ENCODE data around the gene GDF10. TPM values are rescaled to one million over a fixed set of nuclear protein-coding genes. Genes with fewer than 3 reads are reported as not detected.

The GDF10 gene
- total and polyA plus RNA-seq, 2 experiments from 2014 or later, result 2.5 to 5.7 TPM

DNA sequence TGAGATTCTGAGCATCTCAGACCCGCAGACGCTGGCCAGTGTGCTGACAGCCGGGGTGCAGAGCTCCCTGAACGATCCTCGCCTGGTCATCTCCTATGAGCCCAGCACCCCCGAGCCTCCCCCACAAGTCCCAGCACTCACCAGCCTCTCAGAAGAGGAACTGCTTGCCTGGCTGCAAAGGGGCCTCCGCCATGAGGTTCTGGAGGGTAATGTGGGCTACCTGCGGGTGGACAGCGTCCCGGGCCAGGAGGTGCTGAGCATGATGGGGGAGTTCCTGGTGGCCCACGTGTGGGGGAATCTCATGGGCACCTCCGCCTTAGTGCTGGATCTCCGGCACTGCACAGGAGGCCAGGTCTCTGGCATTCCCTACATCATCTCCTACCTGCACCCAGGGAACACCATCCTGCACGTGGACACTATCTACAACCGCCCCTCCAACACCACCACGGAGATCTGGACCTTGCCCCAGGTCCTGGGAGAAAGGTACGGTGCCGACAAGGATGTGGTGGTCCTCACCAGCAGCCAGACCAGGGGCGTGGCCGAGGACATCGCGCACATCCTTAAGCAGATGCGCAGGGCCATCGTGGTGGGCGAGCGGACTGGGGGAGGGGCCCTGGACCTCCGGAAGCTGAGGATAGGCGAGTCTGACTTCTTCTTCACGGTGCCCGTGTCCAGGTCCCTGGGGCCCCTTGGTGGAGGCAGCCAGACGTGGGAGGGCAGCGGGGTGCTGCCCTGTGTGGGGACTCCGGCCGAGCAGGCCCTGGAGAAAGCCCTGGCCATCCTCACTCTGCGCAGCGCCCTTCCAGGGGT lies 48.9 kb downstream of the GDF10 start:
- DNase-seq (ENCODE audit: low spot score), result no peak
- Histone ChIP-seq H3K27me3 (no peaks in the 10 kb centered on the region), H4K20me1 (ENCODE audit: insufficient read depth, poor library complexity, severe bottlenecking) (no peaks in the 10 kb centered on the region), H3K4me2 (no peak overlapping the region), H3K27ac (no peak overlapping the region), H3K79me2 (no peaks in the 10 kb centered on the region), H2AFZ (no peak overlapping the region), H3K4me1 (ENCODE audit: insufficient read depth) (peaks cover 7% of the 10 kb centered on the region), H3K4me3 (no peak overlapping the region), H3K36me3 (replicated peaks; ENCODE audit: insufficient read depth, low read depth) (no peaks in the 10 kb centered on the region), H3K9me2 (replicated peaks; ENCODE audit: insufficient read depth) (no peaks in the 10 kb centered on the region), H3K9me3 (ENCODE audit: low read depth) (no peaks in the 10 kb centered on the region)
- WGBS (ENCODE audit: low lambda C conversion rate, missing lambda C conversion rate), result 96% methylated on average over 35 of the region's 36 CpGs
- TF ChIP-seq, protein P1, sequence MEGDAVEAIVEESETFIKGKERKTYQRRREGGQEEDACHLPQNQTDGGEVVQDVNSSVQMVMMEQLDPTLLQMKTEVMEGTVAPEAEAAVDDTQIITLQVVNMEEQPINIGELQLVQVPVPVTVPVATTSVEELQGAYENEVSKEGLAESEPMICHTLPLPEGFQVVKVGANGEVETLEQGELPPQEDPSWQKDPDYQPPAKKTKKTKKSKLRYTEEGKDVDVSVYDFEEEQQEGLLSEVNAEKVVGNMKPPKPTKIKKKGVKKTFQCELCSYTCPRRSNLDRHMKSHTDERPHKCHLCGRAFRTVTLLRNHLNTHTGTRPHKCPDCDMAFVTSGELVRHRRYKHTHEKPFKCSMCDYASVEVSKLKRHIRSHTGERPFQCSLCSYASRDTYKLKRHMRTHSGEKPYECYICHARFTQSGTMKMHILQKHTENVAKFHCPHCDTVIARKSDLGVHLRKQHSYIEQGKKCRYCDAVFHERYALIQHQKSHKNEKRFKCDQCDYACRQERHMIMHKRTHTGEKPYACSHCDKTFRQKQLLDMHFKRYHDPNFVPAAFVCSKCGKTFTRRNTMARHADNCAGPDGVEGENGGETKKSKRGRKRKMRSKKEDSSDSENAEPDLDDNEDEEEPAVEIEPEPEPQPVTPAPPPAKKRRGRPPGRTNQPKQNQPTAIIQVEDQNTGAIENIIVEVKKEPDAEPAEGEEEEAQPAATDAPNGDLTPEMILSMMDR (IDR thresholded peaks at IDR 0.05; ENCODE audit: poor library complexity), result no peak
- TF ChIP-seq EZH2phosphoT487 (IDR thresholded peaks at IDR 0.05; ENCODE audit: low read depth, severe bottlenecking, unreplicated experiment) (no peak), EZH2 (IDR thresholded peaks at IDR 0.05; ENCODE audit: borderline replicate concordance) (no peak)

DNA sequence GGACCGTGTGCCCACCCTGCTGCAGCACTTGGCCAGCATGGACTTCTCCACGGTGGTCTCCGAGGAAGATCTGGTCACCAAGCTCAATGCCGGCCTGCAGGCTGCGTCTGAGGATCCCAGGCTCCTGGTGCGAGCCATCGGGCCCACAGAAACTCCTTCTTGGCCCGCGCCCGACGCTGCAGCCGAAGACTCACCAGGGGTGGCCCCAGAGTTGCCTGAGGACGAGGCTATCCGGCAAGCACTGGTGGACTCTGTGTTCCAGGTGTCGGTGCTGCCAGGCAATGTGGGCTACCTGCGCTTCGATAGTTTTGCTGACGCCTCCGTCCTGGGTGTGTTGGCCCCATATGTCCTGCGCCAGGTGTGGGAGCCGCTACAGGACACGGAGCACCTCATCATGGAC lies 49.5 kb downstream of the GDF10 start:
- TF ChIP-seq EZH2 (IDR thresholded peaks at IDR 0.05; ENCODE audit: borderline replicate concordance) (no peak), EZH2phosphoT487 (IDR thresholded peaks at IDR 0.05; ENCODE audit: low read depth, severe bottlenecking, unreplicated experiment) (no peak)
- TF ChIP-seq, protein P1 (IDR thresholded peaks at IDR 0.05; ENCODE audit: poor library complexity), result no peak
- Histone ChIP-seq H3K9me2 (replicated peaks; ENCODE audit: insufficient read depth) (no peaks in the 10 kb centered on the region), H3K4me1 (ENCODE audit: insufficient read depth) (peaks cover 7% of the 10 kb centered on the region), H2AFZ (no peak overlapping the region), H3K79me2 (no peaks in the 10 kb centered on the region), H3K27ac (no peak overlapping the region), H3K36me3 (replicated peaks; ENCODE audit: insufficient read depth, low read depth) (no peaks in the 10 kb centered on the region), H3K4me2 (no peak overlapping the region), H3K9me3 (ENCODE audit: low read depth) (no peaks in the 10 kb centered on the region), H4K20me1 (ENCODE audit: insufficient read depth, poor library complexity, severe bottlenecking) (no peaks in the 10 kb centered on the region), H3K27me3 (no peaks in the 10 kb centered on the region), H3K4me3 (no peak overlapping the region)
- 97% methylated on average over 22 of the region's 22 CpGs for WGBS (ENCODE audit: low lambda C conversion rate, missing lambda C conversion rate)
- DNase-seq (ENCODE audit: low spot score), result no peak

DNA sequence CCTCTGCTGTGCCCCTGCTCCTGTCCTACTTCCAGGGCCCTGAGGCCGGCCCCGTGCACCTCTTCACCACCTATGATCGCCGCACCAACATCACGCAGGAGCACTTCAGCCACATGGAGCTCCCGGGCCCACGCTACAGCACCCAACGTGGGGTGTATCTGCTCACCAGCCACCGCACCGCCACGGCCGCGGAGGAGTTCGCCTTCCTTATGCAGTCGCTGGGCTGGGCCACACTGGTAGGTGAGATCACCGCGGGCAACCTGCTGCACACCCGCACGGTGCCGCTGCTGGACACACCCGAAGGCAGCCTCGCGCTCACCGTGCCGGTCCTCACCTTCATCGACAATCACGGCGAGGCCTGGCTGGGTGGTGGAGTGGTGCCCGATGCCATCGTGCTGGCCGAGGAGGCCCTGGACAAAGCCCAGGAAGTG lies 50.0 kb downstream of the GDF10 start:
- Histone ChIP-seq H3K36me3 (replicated peaks; ENCODE audit: insufficient read depth, low read depth) (no peaks in the 10 kb centered on the region), H3K4me1 (ENCODE audit: insufficient read depth) (peaks cover 7% of the 10 kb centered on the region), H3K9me2 (replicated peaks; ENCODE audit: insufficient read depth) (no peaks in the 10 kb centered on the region), H3K4me2 (no peak overlapping the region), H2AFZ (no peak overlapping the region), H3K27me3 (no peaks in the 10 kb centered on the region), H3K9me3 (ENCODE audit: low read depth) (no peaks in the 10 kb centered on the region), H4K20me1 (ENCODE audit: insufficient read depth, poor library complexity, severe bottlenecking) (no peaks in the 10 kb centered on the region), H3K27ac (no peak overlapping the region), H3K4me3 (no peak overlapping the region), H3K79me2 (no peaks in the 10 kb centered on the region)
- no peak for TF ChIP-seq EZH2phosphoT487 (IDR thresholded peaks at IDR 0.05; ENCODE audit: low read depth, severe bottlenecking, unreplicated experiment)
- TF ChIP-seq EZH2 (IDR thresholded peaks at IDR 0.05; ENCODE audit: borderline replicate concordance), result no peak
- TF ChIP-seq, protein P1 (IDR thresholded peaks at IDR 0.05; ENCODE audit: poor library complexity), result no peak
- 97% methylated on average over 31 of the region's 31 CpGs for WGBS (ENCODE audit: low lambda C conversion rate, missing lambda C conversion rate)
- DNase-seq (ENCODE audit: low spot score), result no peak
